Fibroblast of the conjunctiva (primary cell): ENCODE measurements around the gene ALDH1A3.

Source experiments
- DNase-seq: peaks from one replicate; pipeline ENCODE4 v3.0.0-alpha.2; 2010; ENCODE audit warnings: low read depth

Gene ALDH1A3

GRCh38 chr15:100902436-100903167 lies 23.0 kb downstream of the ALDH1A3 start:
- peak; percentile 80 for DNase-seq

- DNase-seq = no peak
These were observed 23.5 kb downstream of the ALDH1A3 start for GRCh38 chr15:100903168-100903554.

- no peak for DNase-seq
These were observed 26.2 kb downstream of the ALDH1A3 start for GRCh38 chr15:100905850-100906249.

GRCh38 chr15:100908466-100908865 lies 28.8 kb downstream of the ALDH1A3 start:
- DNase-seq = no peak

- DNase-seq = no peak
These were observed 29.9 kb downstream of the ALDH1A3 start for GRCh38 chr15:100909565-100909964.

GRCh38 chr15:100909989-100910955 lies 30.6 kb downstream of the ALDH1A3 start:
- no peak for DNase-seq

GRCh38 chr15:100911086-100911485 lies 31.5 kb downstream of the ALDH1A3 start:
- no peak for DNase-seq

GRCh38 chr15:100913961-100914360 lies 34.3 kb downstream of the ALDH1A3 start:
- no peak for DNase-seq

- DNase-seq = no peak
These were observed 35.2 kb downstream of the ALDH1A3 start for GRCh38 chr15:100914876-100915275.

- peak; percentile 60 for DNase-seq
These were observed 38.5 kb downstream of the ALDH1A3 start for GRCh38 chr15:100918034-100918689.

GRCh38 chr15:100918690-100919480 lies 39.3 kb downstream of the ALDH1A3 start, which contains the start of gene LRRK1:
Gene LRRK1 (plus strand): TSS chr15:100919357. CDS start chr15:100924633, 5,276 bp downstream.
- no peak for DNase-seq

GRCh38 chr15:100919481-100920405 lies 40.1 kb downstream of the ALDH1A3 start:
- DNase-seq = no peak

- DNase-seq = no peak
These were observed 41.0 kb downstream of the ALDH1A3 start for GRCh38 chr15:100920516-100921135.

- DNase-seq = no peak
These were observed 42.8 kb downstream of the ALDH1A3 start for GRCh38 chr15:100922192-100923040.

GRCh38 chr15:100923076-100923475 lies 43.4 kb downstream of the ALDH1A3 start:
- DNase-seq = no peak

- no peak for DNase-seq
These were observed 44.3 kb downstream of the ALDH1A3 start for GRCh38 chr15:100923902-100924301.

GRCh38 chr15:100924436-100924835 lies 44.8 kb downstream of the ALDH1A3 start:
- no peak for DNase-seq

GRCh38 chr15:100925480-100925879 lies 45.8 kb downstream of the ALDH1A3 start:
- no peak for DNase-seq

GRCh38 chr15:100926258-100926657 lies 46.6 kb downstream of the ALDH1A3 start:
- DNase-seq = no peak
